Stimulated activated CD8-positive, alpha-beta memory T cell treated with anti-CD3 and anti-CD28 coated beads, Interleukin-7, amount 100 ng/mL, for 48 hours (primary cell): ENCODE results near the gene PRR12.

Experiments
- DNase-seq, 2 donors: peaks; one replicate each; pipeline ENCODE4 v3.0.0-alpha.2; 2020; ENCODE audit warnings: low read depth in 1 of 2; ENCODE audit errors: extremely low read depth in 1 of 2

Gene PRR12

DNA sequence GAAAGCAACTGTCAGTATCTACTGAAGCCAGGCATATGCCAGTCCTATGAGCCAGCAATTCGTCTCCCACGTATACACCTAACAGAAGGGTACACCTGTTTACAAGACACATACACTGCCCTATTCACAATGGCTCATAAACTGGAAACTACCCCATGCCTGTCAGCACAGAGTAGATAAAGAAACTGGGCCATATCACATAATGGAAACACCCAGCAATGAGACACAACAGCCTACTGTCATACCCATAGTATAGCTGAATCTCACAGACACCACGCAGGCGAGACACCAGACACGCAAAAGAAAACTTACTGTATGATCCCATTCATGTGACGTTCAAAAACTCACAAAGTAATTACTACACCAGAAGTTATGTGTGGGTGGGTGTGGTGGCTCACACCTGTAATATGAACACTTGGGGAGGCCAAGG lies 26.4 kb upstream of the PRR12 start:
- no peak for DNase-seq

DNA sequence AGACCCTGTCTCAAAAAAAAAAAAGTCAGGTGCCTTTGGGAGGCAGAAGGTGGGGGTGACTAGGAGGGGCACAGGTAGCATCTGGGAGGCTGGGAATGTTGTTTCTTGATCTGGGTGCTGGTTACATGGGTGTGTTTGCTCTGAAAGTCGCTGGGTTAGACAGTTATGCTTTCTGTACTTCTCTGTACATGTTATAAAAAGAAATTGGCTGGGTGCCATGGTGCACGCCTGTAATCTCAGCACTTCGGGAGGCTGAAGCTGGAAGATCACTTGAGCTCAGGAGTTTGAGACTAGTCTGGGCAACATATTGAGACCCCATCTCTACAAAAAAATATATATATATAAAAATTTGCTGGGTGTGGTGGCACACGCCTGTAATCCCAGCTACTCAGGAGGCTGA lies 25.7 kb upstream of the PRR12 start:
- no peak for DNase-seq

DNA sequence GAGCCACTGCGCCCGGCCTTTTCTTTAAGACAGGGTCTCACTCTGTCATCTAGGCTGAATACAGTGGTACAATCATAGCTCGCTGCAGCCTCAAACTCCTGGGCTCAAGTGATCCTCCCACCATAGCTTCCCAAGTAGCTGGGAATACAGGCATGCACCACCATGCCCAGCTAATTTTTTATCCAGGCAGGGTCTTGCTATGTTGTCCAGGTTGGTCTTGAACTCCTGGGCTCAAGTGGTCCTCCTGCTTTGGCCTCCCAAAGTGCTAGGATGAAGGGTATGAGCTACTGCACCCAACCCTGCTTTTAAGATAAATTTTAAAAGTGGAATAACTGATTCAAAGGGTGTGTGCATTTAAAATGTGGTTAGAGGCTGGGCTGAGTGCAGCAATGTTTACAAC lies 24.7 kb upstream of the PRR12 start:
- no peak for DNase-seq

DNA sequence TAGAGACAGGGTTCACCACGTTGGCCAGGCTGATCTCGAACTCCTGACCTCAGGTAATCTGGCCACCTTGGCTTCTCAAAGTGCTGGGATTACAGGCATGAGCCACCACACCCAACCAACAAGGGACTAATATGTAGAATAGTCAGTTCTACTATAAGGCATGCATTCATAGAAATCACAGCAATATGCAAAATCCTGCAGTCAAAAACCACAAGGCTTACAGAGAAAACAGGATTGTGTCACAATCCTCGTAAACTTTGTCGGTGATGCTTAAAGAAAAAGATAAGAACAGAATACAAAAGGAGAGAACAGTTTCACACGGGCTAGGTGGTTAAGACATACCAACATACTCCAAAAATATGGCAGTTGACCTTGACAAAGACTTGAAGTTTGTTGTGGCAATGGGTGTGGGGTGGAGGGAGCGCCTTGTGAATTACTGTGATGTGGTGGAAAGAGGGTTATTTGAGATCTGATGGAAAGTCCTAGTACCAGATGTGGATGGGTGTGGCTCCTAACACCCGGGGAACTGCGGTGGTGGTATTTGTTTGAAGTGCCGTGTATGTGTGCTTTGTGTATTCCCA lies 23.0 kb upstream of the PRR12 start:
- DNase-seq = no peak

DNA sequence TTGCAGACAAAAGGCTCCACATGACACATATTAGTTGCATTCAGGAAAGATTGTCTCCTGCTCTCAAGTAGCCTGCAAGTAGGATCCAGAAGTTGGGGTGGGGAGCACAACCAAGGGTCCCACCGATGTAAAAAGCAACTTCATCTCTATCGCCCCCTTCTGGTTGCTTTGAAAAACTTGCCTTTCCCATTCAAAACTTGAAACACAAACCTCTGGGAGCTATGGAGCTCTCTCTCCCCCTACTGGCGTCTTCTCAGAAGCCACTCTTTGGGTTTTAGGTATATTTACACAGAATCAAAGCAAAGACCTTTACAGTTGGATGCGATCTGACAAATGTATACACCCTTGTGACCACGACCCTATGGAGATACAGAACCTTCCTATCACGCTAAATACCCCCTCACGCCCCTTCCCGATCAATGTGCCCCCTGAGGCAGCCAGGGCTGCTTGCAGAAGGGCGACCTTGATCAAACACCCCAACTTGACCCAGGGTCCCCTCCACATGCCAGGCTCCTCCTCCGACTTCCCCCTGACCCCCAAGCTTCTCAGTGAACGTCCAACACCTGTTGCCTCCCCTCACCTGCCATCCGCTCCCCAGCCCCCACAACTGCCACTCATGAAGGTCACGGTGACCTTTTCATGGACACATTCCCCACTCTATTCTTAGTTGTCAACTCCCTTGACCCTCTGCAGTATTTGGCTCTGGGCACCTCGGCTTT lies 20.7 kb upstream of the PRR12 start:
- DNase-seq = no peak

DNA sequence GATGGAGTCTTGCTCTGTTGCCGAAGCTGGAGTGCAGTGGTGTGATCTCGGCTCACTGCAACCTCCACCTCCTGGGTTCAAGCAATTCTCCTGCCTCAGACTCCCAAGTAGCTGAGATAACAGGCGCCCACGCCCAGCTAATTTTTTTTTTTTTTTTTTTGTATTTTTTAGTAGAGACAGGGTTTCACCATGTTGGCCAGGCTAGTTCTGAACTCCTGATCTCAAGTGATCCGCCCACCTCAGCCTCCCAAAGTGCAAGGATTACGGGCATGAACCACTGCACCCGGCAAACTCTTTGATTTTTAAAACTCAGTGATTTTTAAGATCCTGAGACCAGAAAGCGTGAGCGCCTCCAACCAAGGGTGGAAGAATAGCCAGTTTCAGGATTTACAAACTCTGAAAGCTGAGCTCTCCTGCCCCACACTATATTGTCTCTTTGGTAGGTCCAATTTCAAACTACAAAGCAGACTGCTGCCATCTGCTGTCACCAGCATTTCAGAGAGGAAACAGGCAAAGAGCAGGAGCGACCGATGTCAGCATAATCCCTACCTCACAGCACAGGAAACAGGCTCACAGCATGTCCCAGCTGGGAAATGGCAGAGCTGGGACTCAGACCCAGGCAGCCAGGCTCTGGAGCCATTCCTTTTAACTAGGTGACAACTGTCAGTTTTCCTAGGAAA lies 19.8 kb upstream of the PRR12 start:
- no peak for DNase-seq

DNA sequence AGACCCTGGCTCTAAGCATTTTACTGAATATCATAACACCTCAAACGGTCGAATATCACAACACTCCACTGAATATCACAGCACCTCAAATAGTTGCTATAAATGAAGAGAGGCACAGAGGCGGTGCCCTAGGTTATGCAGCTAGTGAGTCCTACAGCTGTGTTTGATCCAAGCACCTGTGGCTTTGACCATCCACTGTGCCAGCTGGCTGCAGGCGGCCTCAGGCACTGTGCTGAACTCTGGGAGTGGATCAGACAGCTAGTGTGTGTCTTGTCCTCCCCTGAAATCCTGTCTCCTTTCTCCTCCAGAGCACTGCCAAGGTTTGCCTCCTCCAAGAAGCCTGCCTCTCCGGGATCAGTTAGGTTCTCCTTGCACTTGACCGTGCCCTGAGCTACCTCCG lies 18.0 kb upstream of the PRR12 start:
- no peak for DNase-seq

DNA sequence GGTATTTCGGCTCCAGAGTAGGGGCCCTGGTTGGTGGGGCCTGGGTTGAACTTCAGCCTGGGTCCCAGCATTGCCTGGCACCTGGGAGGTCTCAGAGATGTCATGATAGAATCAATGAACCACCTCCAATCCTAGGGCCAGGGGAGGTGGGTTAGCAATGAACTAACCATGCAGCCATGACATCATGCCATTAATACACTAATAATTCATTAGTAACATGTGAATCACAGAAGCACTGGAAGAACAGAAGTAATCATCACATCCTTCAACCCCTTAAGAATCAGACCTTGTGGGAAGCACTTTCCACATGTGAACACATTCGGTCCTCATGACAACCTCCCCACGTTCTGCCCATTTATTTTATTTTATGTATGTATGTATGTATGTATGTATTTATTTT lies 17.6 kb upstream of the PRR12 start:
- DNase-seq = no peak

DNA sequence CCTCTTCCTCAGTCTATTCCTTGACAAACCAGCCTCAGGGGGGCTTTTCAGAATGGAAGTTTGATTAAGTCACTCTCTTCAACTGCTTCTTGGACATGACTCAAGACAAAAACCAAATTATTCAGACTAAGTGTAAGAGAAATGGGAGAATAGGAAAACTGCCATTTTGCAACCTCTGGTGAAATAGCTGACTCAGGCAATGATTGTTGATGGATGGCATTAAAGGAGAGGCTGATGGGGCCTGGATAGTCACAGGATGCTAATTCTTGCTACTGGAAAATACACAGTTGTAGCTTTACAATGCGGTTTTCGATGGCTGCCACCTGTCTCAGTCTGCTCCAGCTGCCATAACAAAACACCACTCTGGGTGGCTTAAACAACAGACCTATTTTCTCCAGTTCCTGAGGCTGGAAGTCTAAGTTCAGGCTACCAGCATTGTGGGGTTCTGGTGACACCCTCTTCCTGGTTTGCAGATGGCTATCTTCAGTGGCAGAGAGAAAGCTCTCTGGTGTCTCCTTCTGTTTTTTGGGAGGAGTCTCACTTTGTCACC lies 16.7 kb upstream of the PRR12 start:
- no peak for DNase-seq

DNA sequence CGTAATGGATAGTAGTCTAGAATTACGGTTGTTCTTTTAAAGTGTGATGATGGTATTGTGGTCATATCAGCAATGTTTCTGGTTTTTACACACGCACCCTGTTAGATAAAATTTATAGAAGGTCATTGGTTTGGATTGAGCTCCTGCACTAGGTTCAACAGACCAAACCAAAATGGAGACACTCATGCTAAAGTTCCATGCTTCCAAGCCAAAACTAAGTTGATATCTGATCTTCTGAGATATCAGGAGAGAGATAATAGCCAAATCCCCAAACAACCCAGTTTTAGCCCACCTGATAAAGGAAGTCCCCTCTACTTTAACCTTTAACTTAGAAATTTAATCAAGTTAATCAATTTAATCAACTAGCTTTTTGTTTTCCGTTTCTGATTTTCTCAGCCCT lies 11.8 kb upstream of the PRR12 start:
- no peak for DNase-seq

DNA sequence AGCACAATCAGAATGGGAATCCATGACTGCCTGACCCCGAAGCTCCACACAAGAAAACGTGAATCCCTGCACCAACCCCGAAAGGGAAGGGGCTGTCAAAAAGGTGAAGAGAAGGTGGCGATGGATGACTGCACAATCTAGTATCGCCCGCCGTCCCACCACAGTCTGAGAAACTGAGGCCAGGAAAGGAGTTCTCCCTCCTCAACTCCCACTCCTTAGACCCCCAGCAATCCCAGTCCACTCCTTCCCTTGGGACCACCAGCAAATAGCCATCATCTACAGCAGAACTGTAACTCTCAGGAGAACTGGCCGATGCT lies 11.1 kb upstream of the PRR12 start:
- DNase-seq = no peak

DNA sequence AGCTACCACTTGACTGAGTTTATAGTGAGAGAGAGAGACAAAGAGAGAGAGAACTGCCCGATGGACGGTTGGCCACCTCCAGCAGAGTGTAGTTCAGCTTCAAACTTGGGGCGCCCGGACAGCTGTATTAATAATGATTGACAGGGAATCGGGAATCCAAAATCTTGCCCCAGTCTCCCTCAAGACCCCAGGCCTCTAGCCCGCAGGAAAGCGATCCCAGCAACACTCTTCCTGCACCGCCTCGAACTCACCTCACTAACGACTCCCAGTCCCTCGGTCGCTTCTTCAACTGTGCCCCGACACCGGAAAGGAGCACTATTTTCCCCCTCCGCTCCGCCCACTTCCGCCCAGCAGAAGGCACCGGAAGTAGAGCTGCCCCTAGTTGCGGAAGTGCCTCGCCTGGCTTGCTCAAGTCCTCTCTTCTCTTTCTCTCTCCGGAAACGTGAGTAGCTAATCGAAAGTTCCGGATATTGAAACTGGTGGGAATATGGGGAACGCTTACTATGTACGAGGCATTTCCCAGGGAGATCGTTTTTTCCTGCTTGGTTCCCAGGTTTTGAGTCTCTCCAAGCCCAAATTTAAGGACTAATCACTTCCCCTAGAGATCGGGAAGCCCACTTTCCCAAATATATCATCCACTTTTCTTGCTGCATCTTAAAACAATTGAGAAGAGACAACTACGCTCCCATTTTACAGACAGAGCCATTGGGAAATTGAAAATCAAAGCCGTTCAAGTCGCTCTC lies 10.5 kb upstream of the PRR12 start, which contains the start of gene NOSIP:
Gene NOSIP, minus strand, starts transcription at position 293 of the 743 bp plus-strand sequence. CDS start 19,865 bp downstream, outside the sequence.
- DNase-seq = peak; percentile 91 to 95

DNA sequence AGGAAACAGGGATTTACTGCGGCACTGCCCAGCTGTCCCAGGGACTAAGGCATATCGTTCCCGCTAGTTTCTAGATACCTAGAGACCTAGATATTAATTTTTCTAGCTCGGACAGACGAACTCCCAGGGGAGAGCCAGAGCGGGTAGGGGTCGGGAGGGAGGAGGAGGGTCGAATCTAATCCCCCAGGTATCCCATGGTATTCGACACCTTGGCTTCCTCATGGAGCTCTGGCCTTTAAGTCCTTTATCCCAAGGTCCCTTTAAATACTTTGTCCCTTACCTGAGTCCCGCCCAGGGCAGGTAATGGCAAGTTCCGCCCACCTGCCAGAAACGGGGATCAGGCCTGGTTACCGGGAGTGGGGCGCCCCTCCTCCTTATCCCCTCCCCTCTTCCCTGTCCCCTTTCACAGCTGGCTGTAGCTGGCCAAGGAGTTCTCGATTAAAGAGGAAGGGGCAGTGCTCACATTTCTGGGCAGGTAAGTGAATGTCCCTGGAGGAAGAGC lies 9.9 kb upstream of the PRR12 start, which contains the start of gene PRRG2:
Gene PRRG2, plus strand, starts transcription at position 310 of the 502 bp plus-strand sequence. CDS start 1,904 bp downstream, outside the sequence.
- DNase-seq = no peak

DNA sequence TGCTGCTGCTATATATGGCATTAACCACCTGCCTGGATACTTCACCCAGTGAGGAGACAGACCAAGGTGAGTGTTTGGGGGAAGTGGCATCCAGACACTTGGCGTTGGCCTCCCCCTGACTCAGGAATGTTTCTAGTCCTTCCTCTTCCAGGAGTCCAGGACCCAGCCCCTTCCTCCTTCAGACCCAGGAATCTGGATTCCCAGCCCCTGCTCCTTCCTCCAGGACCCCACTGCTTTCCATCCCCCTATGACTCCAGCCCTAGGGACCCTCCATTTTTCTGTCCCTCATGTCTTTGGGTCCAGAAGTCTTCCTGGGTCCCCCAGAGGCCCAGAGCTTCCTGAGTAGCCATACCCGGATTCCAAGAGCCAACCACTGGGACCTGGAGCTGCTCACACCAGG lies 7.7 kb upstream of the PRR12 start:
- no peak for DNase-seq

DNA sequence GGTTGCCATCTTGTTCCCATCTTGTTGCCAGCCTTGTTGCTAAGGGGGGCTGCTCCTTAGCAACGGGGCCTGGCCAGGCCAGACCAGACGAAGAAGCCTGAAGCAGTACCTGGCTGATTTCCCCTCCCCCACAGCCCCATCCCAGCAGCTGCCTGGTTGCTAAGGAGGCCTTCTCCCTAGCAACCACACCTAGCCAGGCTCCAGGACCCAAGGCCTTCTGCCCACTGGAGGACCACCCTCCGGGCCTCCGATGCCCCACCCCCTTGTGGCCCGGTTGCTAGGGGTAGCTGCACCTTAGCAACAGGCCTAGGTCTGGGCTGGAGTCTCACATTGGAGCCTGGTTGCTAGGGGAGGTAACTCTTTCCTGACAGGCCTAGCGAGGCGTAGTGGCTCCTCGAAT lies 6.0 kb upstream of the PRR12 start:
- no peak for DNase-seq

DNA sequence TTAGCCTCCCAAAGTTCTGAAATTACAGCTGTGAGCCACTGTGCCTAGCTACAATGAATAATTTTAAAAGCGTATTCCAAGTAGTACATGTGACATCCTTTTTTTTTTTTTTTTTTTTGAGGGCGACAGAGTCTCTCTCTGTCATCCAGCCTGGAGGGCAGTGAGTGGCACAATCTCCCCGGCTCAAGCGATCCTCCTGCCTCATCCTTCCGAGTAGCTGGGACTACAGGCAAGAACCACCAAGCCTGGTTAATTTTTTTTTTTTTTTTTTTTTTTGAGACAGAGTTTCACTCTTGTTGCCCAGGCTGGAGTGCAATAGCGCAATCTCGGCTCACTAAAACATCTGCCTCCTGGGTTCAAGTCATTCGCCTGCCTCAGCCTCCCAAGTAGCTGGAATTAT lies 3.8 kb upstream of the PRR12 start:
- no peak for DNase-seq

DNA sequence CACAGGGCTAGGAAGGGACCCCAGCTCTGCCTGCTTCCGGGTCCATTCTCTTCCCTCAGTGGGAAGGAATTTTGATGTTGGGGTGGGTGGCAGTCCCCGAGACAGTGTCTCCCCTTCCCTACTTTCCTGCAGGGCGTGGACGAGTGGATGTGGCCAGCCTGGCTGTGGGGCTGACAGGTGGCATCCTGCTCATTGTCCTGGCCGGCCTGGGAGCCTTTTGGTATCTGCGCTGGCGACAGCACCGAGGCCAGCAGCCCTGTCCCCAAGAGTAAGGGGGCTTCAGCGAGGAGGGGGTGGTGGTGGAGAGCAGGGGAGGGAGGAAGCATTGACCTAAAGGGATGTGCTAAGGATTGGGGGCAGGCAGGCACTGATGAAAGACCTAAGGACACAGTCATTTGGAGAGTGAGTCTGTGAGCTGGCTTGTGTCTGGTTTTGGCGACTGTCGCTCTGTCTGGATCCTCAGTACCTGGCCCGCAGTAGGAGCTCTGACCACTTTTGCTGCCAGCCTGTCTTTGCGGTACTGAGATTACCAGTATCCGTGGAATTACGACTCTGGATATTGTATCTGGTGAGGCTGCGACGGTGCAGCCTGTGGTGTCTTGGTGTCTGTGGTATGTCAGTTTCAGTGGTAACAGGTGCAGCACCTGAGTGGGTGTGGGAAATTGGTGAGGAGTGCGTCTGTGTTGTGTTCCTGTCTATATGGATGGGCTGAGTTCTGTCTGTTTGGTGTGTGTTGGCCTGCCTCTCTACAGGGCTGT lies 2.4 kb upstream of the PRR12 start:
- no peak for DNase-seq

DNA sequence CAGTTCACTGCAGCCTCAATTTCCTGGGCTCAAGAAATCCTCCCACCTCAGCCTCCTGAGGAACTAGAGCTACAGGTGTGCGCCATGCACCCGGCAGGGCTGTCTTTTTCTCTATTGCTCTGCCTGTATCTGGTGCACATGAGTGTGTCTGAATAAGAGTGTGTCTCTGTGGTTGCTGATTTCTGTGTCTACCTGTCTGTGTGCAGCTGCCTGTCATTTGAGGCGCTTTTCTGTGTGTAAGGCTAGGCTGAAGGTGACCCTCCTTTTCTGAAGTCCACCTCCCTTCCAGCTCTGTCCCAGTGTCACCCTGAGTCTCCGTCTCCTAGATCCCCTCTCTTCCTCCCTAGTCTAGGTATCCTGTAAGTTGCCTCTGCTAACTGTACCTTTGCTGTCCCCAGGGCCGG lies 1.5 kb upstream of the PRR12 start:
- no peak for DNase-seq

DNA sequence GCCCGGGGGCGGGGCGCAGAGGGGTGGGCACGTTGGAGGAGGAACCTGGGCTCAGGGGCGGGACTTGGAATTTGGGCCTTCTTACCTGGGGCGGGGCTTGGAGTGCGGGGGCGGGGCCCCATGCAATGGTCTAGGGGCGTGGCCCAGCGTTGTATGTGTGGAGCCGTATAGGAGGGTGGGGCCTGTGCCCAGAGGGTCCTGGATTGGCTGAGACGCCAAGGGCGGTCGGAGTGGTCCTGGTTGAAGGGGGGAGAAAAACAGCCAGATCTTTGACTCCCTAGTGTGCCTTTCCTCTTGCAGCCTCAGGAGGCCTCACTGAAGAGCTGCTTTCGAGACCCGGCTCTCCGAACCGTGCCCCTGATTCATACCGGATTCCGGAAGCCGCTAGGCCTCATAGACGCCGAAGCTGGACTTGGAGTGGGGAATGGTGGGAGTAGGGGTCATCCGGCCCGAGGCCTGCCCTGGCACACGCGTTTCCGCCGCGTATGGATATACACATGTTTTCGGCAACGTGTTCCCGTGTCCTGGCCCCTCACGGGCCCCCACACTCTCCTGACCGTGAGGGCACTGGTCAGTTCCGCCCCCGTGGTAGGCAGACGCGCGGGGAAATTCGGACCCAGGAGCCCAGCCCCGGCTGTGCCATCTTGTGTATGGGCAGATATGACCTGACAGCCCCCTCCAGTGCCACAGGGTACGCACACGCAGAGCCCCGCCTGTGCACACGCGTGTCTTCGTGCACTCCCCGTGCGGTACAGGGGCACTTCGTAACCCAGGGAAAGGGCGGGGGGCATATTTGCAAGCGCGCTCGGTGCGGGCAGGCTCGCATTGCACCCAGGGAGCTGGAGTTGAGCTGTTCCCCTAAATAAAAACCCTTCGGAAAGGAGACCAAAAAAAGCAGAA lies 661 bp upstream of the PRR12 start:
- peak; percentile 82 to 96 for DNase-seq
